ENCODE measurements around the gene EIF4G1. TPM values are rescaled to one million over a fixed set of nuclear protein-coding genes. Genes with fewer than 3 reads are reported as not detected.
"Not testable (repeated sequence)": the region's sequence is repeated elsewhere in the genome, so short reads cannot be mapped to it uniquely, and the experiment has no call there.

Gene EIF4G1
- total and polyA plus RNA-seq, 7 experiments from 2014 or later: 19.1 to 341 (median 206) TPM

DNA sequence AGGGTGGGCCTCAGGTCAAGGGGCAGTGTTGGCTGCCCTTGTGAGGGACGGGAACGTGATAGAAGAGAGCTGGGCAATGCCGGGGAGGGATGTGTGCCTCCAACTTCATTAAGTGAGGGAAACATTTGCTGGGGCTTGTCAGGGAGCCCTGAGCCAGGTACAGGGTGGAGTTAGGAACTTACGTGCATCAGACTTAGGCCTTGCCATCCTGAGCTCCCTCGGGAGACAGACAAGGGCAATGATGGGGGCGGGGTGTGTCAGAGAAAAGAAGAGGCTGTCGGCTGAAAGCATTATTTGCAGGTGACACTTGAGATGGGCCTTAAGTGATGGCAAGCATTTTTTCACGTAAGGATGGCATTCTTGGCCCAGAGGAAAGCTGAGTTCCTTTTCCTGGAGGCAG, 24.6 kb downstream of the EIF4G1 start:
- Mint-ChIP-seq H3K27me3 (no peaks in the 10 kb centered on the region), H3K36me3 (peaks cover 0 to 8% (median 0%) of the 10 kb centered on the region in 5 donors), H3K4me1 (peaks cover 18 to 42% (median 25%) of the 10 kb centered on the region in 7 donors), H3K4me3 (peak overlapping the region in 3 of 10 donors; percentile 11 to 32 (median 16)), H3K9me3 (peaks cover 0 to 3% (median 0%) of the 10 kb centered on the region in 11 donors), H3K27ac (peak overlapping the region in 1 of 9 donors; percentile 70)
- H3K36me3 ChIP-seq (ENCODE audit: control insufficient read depth in 2 of 3, insufficient read depth in 3 of 3, low read length in 3 of 3): peaks cover 0 to 27% (median 0%) of the 10 kb centered on the region in 3 experiments
- no peak overlapping the region for H3K4me3 ChIP-seq (ENCODE audit: low read length)
- peaks cover 8 to 10% of the 10 kb centered on the region in 2 donors for H3K4me1 ChIP-seq (ENCODE audit: control insufficient read depth in 2 of 2, insufficient read depth in 2 of 2, low read length in 2 of 2)
- no peak for DNase-seq
- H3K27ac ChIP-seq (ENCODE audit: low read depth, low read length): no peak overlapping the region
- ATAC-seq: no peak
- no peaks in the 10 kb centered on the region for H3K9me3 ChIP-seq (ENCODE audit: control insufficient read depth in 2 of 3, low read length in 3 of 3)
- CTCF ChIA-PET: no interaction called here
- POLR2A ChIA-PET: no interaction called here
- no peaks in the 10 kb centered on the region for H3K27me3 ChIP-seq (ENCODE audit: control insufficient read depth in 2 of 2, insufficient read depth in 2 of 2, low read length in 2 of 2)
- intact Hi-C loops (cut with micrococcal nuclease): no loop called here

DNA sequence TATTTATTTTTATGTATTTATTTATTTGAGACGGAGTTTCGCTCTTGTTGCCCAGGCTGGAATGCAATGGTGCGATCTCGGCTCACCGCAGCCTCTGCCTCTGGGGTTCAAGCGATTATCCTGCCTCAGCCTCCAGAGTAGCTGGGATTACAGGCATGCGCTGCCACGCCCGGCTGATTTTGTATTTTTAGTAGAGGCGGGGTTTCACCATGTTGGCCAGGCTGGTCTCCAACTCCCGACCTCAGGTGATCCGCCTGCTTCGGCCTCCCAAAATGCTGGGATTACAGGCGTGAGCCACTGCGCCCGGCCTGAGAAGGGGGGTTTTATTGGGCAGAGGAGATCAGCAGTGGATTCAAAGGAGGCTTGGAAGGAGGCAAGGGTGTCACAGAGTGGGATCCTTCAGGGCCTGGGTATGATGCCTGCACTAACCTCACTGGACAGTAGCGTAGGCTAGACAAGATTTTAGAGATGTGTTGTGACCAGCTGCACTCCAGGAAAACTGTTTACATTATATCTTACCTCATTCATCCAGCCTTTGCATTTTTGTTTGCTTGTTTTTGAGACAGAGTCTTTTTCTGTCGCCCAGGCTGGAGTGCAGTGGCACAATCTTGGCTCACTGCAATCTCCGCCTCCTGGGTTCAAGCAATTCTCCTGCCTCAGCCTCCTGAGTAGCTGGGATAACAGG, 25.2 kb downstream of the EIF4G1 start:
- POLR2A ChIA-PET; H3K4me3 Mint-ChIP-seq; H3K27me3 Mint-ChIP-seq; H3K36me3 Mint-ChIP-seq; H3K27ac ChIP-seq (ENCODE audit: low read depth, low read length); CTCF ChIA-PET; H3K9me3 ChIP-seq (ENCODE audit: control insufficient read depth in 2 of 3, low read length in 3 of 3); H3K4me1 ChIP-seq (ENCODE audit: control insufficient read depth in 2 of 2, insufficient read depth in 2 of 2, low read length in 2 of 2); ATAC-seq; intact Hi-C loops (cut with micrococcal nuclease); H3K27ac Mint-ChIP-seq; H3K4me3 ChIP-seq (ENCODE audit: low read length); H3K27me3 ChIP-seq (ENCODE audit: control insufficient read depth in 2 of 2, insufficient read depth in 2 of 2, low read length in 2 of 2); DNase-seq; H3K9me3 Mint-ChIP-seq: not testable (repeated sequence)
- peaks cover 18 to 37% (median 25%) of the 10 kb centered on the region in 7 donors for H3K4me1 Mint-ChIP-seq
- peaks cover 0 to 28% (median 0%) of the 10 kb centered on the region in 3 experiments for H3K36me3 ChIP-seq (ENCODE audit: control insufficient read depth in 2 of 3, insufficient read depth in 3 of 3, low read length in 3 of 3)

- H3K4me3 Mint-ChIP-seq: no peak overlapping the region
- intact Hi-C loops (cut with micrococcal nuclease): no loop called here
- H3K36me3 ChIP-seq (ENCODE audit: control insufficient read depth in 2 of 3, insufficient read depth in 3 of 3, low read length in 3 of 3): peaks cover 0 to 24% (median 0%) of the 10 kb centered on the region in 3 experiments
- no peak overlapping the region for H3K4me3 ChIP-seq (ENCODE audit: low read length)
- H3K36me3 Mint-ChIP-seq: peaks cover 0 to 8% (median 0%) of the 10 kb centered on the region in 5 donors
- peaks cover under 1 to 4% of the 10 kb centered on the region in 2 donors for H3K4me1 ChIP-seq (ENCODE audit: control insufficient read depth in 2 of 2, insufficient read depth in 2 of 2, low read length in 2 of 2)
- DNase-seq: no peak
- no peaks in the 10 kb centered on the region for H3K27me3 Mint-ChIP-seq
- ATAC-seq: no peak
- H3K9me3 Mint-ChIP-seq: no peaks in the 10 kb centered on the region
- POLR2A ChIA-PET: interaction anchor here (0.6 kb wide), 1 partner anchor 15 kb away, joined by 3 read pairs; no protein-coding TSS in a partner anchor
- H3K4me1 Mint-ChIP-seq: peaks cover 11 to 23% (median 15%) of the 10 kb centered on the region in 7 donors
- no peak overlapping the region for H3K27ac Mint-ChIP-seq
- H3K27ac ChIP-seq (ENCODE audit: low read depth, low read length): no peak overlapping the region
- no peaks in the 10 kb centered on the region for H3K27me3 ChIP-seq (ENCODE audit: control insufficient read depth in 2 of 2, insufficient read depth in 2 of 2, low read length in 2 of 2)
- CTCF ChIA-PET: no interaction called here
- H3K9me3 ChIP-seq (ENCODE audit: control insufficient read depth in 2 of 3, low read length in 3 of 3): no peaks in the 10 kb centered on the region
Observed at GRCh38 chr3:184341925-184342324, 27.5 kb downstream of the EIF4G1 start.

- ChIA-PET CTCF (no interaction called here), POLR2A (no interaction called here)
- ATAC-seq: no peak
- no peak overlapping the region for H3K4me3 ChIP-seq (ENCODE audit: low read length)
- H3K27me3 ChIP-seq (ENCODE audit: control insufficient read depth in 2 of 2, insufficient read depth in 2 of 2, low read length in 2 of 2): no peaks in the 10 kb centered on the region
- intact Hi-C loops (cut with micrococcal nuclease): no loop called here
- Mint-ChIP-seq H3K9me3 (no peaks in the 10 kb centered on the region), H3K27ac (no peak overlapping the region), H3K27me3 (no peaks in the 10 kb centered on the region), H3K4me1 (peaks cover 0 to 19% (median 4%) of the 10 kb centered on the region in 7 donors), H3K4me3 (no peak overlapping the region), H3K36me3 (peaks cover 0 to 8% (median 0%) of the 10 kb centered on the region in 5 donors)
- H3K4me1 ChIP-seq (ENCODE audit: control insufficient read depth in 2 of 2, insufficient read depth in 2 of 2, low read length in 2 of 2): no peaks in the 10 kb centered on the region
- no peak for DNase-seq
- peaks cover 0 to 24% (median 0%) of the 10 kb centered on the region in 3 experiments for H3K36me3 ChIP-seq (ENCODE audit: control insufficient read depth in 2 of 3, insufficient read depth in 3 of 3, low read length in 3 of 3)
- H3K27ac ChIP-seq (ENCODE audit: low read depth, low read length): no peak overlapping the region
- no peaks in the 10 kb centered on the region for H3K9me3 ChIP-seq (ENCODE audit: control insufficient read depth in 2 of 3, low read length in 3 of 3)
Observed at GRCh38 chr3:184343200-184343876, 28.9 kb downstream of the EIF4G1 start.

- H3K27ac ChIP-seq (ENCODE audit: low read depth, low read length): no peak overlapping the region
- no peak for DNase-seq
- CTCF ChIA-PET: no interaction called here
- no peaks in the 10 kb centered on the region for H3K9me3 Mint-ChIP-seq
- H3K27me3 Mint-ChIP-seq: no peaks in the 10 kb centered on the region
- peaks cover 0 to 8% (median 0%) of the 10 kb centered on the region in 5 donors for H3K36me3 Mint-ChIP-seq
- peaks cover 0 to 14% (median 4%) of the 10 kb centered on the region in 7 donors for H3K4me1 Mint-ChIP-seq
- no peak for ATAC-seq
- intact Hi-C loops (cut with micrococcal nuclease): no loop called here
- H3K27ac Mint-ChIP-seq: no peak overlapping the region
- H3K36me3 ChIP-seq (ENCODE audit: control insufficient read depth in 2 of 3, insufficient read depth in 3 of 3, low read length in 3 of 3): peaks cover 0 to 24% (median 0%) of the 10 kb centered on the region in 3 experiments
- H3K4me3 ChIP-seq (ENCODE audit: low read length): no peak overlapping the region
- no peaks in the 10 kb centered on the region for H3K9me3 ChIP-seq (ENCODE audit: control insufficient read depth in 2 of 3, low read length in 3 of 3)
- H3K4me1 ChIP-seq (ENCODE audit: control insufficient read depth in 2 of 2, insufficient read depth in 2 of 2, low read length in 2 of 2): no peaks in the 10 kb centered on the region
- H3K4me3 Mint-ChIP-seq: no peak overlapping the region
- no peaks in the 10 kb centered on the region for H3K27me3 ChIP-seq (ENCODE audit: control insufficient read depth in 2 of 2, insufficient read depth in 2 of 2, low read length in 2 of 2)
- POLR2A ChIA-PET: no interaction called here
Observed at GRCh38 chr3:184344579-184345316, 30.3 kb downstream of the EIF4G1 start.

DNA sequence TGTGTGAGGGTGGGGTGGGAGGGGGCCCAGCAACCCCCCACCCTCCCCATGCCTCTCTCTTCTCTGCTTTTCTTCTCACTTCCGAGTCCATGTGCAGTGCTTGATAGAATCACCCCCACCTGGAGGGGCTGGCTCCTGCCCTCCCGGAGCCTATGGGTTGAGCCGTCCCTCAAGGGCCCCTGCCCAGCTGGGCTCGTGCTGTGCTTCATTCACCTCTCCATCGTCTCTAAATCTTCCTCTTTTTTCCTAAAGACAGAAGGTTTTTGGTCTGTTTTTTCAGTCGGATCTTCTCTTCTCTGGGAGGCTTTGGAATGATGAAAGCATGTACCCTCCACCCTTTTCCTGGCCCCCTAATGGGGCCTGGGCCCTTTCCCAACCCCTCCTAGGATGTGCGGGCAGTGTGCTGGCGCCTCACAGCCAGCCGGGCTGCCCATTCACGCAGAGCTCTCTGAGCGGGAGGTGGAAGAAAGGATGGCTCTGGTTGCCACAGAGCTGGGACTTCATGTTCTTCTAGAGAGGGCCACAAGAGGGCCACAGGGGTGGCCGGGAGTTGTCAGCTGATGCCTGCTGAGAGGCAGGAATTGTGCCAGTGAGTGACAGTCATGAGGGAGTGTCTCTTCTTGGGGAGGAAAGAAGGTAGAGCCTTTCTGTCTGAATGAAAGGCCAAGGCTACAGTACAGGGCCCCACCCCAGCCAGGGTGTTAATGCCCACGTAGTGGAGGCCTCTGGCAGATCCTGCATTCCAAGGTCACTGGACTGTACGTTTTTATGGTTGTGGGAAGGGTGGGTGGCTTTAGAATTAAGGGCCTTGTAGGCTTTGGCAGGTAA, 31.1 kb downstream of the EIF4G1 start:
- ChIA-PET POLR2A (interaction anchor here (0.5 kb wide), 1 partner anchor 200 kb away, joined by 3 read pairs; no protein-coding TSS in a partner anchor), CTCF (no interaction called here)
- Histone ChIP-seq H3K27ac (ENCODE audit: low read depth, low read length) (no peak overlapping the region), H3K9me3 (ENCODE audit: control insufficient read depth in 2 of 3, low read length in 3 of 3) (no peaks in the 10 kb centered on the region), H3K27me3 (ENCODE audit: control insufficient read depth in 2 of 2, insufficient read depth in 2 of 2, low read length in 2 of 2) (no peaks in the 10 kb centered on the region), H3K4me3 (ENCODE audit: low read length) (no peak overlapping the region), H3K4me1 (ENCODE audit: control insufficient read depth in 2 of 2, insufficient read depth in 2 of 2, low read length in 2 of 2) (no peaks in the 10 kb centered on the region), H3K36me3 (ENCODE audit: control insufficient read depth in 2 of 3, insufficient read depth in 3 of 3, low read length in 3 of 3) (peaks cover 0 to 24% (median 0%) of the 10 kb centered on the region in 3 experiments)
- Mint-ChIP-seq H3K4me1 (peaks cover 0 to 14% (median 4%) of the 10 kb centered on the region in 7 donors), H3K36me3 (peaks cover 0 to 8% (median 0%) of the 10 kb centered on the region in 5 donors), H3K9me3 (no peaks in the 10 kb centered on the region), H3K27ac (no peak overlapping the region), H3K27me3 (no peaks in the 10 kb centered on the region), H3K4me3 (no peak overlapping the region)
- intact Hi-C loops (cut with micrococcal nuclease): no loop called here
- ATAC-seq: peak; percentile 71
- no peak for DNase-seq
